ENCODE results near the gene LLGL1. TPM values are rescaled to one million over a fixed set of nuclear protein-coding genes. Genes with fewer than 3 reads are reported as not detected.

The LLGL1 gene
- total RNA-seq, 6 experiments from 2014 or later: 38.0 to 50.8 (median 41.0) TPM

DNA sequence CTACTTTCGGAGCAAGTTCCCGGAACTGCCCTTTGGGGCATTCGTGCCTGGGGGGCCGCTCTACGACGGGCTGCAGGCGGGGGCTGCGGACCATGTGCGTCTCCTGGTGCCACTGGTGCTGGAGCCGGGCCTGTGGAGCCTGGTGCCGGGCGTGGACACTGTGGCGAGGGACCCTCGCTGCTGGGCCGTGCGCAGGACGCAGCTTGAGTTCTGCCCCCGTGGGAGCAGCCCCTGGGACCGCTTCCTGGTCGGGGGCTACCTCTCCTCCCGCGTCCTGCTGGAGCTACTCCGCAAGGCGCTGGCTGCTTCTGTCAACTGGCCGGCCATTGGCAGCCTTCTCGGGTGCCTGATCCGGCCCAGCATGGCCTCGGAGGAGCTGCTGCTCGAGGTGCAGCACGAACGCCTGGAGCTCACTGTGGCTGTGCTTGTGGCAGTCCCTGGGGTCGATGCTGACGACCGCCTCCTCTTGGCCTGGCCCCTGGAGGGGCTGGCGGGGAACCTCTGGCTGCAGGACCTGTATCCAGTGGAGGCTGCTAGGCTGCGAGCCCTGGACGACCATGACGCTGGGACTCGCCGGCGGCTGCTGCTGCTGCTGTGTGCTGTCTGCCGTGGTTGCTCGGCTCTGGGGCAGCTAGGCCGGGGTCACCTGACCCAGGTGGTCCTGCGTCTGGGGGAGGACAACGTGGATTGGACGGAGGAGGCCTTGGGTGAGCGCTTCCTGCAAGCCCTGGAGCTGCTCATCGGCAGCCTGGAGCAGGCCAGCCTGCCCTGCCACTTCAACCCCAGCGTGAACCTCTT lies 38.6 kb downstream of the LLGL1 start:
- no peak overlapping the region for H3K4me3 Mint-ChIP-seq
- DNase-seq: no peak
- TF ChIP-seq, protein P1, sequence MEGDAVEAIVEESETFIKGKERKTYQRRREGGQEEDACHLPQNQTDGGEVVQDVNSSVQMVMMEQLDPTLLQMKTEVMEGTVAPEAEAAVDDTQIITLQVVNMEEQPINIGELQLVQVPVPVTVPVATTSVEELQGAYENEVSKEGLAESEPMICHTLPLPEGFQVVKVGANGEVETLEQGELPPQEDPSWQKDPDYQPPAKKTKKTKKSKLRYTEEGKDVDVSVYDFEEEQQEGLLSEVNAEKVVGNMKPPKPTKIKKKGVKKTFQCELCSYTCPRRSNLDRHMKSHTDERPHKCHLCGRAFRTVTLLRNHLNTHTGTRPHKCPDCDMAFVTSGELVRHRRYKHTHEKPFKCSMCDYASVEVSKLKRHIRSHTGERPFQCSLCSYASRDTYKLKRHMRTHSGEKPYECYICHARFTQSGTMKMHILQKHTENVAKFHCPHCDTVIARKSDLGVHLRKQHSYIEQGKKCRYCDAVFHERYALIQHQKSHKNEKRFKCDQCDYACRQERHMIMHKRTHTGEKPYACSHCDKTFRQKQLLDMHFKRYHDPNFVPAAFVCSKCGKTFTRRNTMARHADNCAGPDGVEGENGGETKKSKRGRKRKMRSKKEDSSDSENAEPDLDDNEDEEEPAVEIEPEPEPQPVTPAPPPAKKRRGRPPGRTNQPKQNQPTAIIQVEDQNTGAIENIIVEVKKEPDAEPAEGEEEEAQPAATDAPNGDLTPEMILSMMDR (IDR thresholded peaks at IDR 0.05): no peak
- peaks cover 29% of the 10 kb centered on the region for H3K4me1 Mint-ChIP-seq (ENCODE audit: low read depth)
- peaks cover 5% of the 10 kb centered on the region; the same call in 1 of the 2 replicates for H3K36me3 Mint-ChIP-seq (ENCODE audit: low read depth)
- no peak overlapping the region for H3K27ac Mint-ChIP-seq
- H3K9me3 Mint-ChIP-seq: no peaks in the 10 kb centered on the region
- no peaks in the 10 kb centered on the region for H3K27me3 Mint-ChIP-seq (ENCODE audit: insufficient read depth)

DNA sequence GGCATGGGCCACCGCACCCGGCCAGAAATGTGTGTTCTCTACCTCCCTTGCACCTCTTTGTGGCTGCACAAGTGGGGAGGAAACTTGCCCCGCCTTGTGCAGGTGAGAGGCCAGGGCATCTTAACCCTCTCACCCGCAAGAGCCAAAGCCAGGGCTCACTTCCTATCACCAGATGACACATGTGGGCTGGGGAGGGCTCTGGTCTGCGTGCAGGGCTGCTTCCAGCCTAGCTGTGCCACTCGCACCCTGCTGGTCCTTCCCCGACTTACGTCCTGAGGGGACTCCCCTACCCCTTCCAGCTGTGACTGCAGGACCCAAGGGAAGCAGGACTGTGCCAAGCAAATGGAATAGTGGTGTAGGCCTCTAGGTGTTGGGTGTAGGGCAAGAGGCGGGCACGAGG lies 41.9 kb downstream of the LLGL1 start:
- H3K27ac Mint-ChIP-seq: no peak overlapping the region
- peaks cover 9% of the 10 kb centered on the region; the same call in 1 of the 2 replicates for H3K4me1 Mint-ChIP-seq (ENCODE audit: low read depth)
- no peak overlapping the region for H3K4me3 Mint-ChIP-seq
- TF ChIP-seq, protein P1 (IDR thresholded peaks at IDR 0.05): no peak
- H3K9me3 Mint-ChIP-seq: no peaks in the 10 kb centered on the region
- no peaks in the 10 kb centered on the region; the same call in 1 of the 2 replicates for H3K27me3 Mint-ChIP-seq (ENCODE audit: insufficient read depth)
- H3K36me3 Mint-ChIP-seq (ENCODE audit: low read depth): peaks cover 10% of the 10 kb centered on the region; the same call in 1 of the 2 replicates
- DNase-seq: no peak

DNA sequence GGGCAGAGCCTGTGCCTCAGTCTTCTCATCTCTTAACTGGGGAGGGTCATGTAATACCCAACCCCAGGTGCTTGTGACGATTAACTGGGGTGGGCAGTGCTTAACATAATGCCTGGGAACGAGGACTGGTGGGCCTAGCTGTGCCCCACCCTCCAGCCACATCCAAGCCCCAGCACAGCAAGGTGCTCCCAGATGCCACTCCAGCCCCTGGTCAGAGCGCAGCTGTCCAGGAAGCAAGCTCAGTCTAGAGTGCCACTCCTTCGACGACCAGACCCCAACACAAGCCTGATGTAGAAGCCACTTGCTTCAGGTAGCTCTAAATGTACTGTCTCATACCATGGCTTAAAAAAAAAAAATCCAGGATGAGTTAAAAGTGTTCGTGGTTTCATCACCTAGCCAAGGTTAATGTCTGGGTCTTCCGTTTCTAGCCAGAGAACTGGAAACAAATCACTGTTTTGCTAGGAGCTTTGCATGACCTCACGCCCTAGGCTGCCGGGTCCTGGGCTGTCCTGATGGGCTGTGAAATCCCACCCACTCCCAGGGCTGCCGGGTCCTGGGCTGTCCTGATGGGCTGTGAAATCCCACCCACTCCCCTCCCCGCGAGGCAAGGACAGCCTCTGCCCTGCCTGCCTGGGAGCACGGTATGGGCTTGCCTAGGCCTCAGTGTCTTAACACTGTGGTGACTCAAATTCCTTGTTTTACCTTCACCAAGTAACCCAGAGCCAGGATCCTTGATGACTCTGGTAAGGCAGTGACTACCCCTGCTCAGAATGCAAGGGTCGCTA lies 42.7 kb downstream of the LLGL1 start:
- H3K9me3 Mint-ChIP-seq: no peaks in the 10 kb centered on the region
- H3K36me3 Mint-ChIP-seq (ENCODE audit: low read depth): peaks cover 10% of the 10 kb centered on the region; the same call in 1 of the 2 replicates
- TF ChIP-seq, protein P1 (IDR thresholded peaks at IDR 0.05): no peak
- no peak overlapping the region for H3K4me3 Mint-ChIP-seq
- peaks cover 9% of the 10 kb centered on the region; the same call in 1 of the 2 replicates for H3K4me1 Mint-ChIP-seq (ENCODE audit: low read depth)
- H3K27me3 Mint-ChIP-seq (ENCODE audit: insufficient read depth): no peaks in the 10 kb centered on the region; the same call in 1 of the 2 replicates
- H3K27ac Mint-ChIP-seq: no peak overlapping the region
- DNase-seq: no peak

DNA sequence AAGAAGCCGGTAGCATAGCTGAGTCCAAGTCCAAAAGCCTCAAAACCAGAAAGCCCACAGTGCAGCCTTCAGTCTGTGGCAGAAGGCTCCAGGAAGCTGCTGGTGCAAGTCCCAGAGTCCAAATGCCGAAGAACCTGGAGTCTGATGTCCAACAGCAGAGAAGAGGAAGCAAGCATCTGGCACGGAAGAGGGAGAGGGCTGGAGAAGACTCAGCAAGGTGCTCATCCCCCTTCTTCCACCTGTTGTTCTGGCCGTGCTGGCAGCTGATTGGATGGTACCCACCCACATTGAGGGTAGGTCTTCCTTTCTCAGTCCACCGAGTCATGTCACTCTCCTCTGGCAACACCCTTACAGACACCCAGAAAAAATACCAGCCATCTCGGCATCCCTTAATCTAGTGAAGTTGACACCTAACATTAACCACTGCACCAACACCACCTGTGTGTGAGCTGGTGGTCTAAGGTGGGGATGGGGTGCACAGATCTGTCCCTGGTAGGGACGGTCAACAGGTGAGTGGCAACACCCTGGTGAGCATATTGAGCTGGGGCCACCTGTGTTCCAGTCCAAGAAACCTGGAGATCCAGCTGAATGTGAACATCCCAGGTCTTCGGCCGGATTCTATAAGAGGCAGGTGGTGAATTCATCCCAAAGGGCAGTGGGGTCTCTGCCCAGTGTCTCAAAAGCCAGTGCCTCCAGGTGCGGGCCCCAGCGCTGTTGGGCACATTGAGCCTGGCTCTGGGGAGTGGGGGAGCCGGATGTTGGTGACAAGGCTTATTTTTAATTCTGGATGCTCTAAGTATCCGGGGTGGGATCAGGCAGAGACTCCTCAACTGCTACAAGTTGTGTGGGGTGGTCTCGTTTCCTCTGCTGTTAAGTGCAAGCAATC lies 44.9 kb downstream of the LLGL1 start:
- TF ChIP-seq, protein P1 (IDR thresholded peaks at IDR 0.05): no peak
- Mint-ChIP-seq H3K36me3 (ENCODE audit: low read depth) (peaks cover 10% of the 10 kb centered on the region; the same call in 1 of the 2 replicates), H3K9me3 (no peaks in the 10 kb centered on the region), H3K4me1 (ENCODE audit: low read depth) (peaks cover 9% of the 10 kb centered on the region; the same call in 1 of the 2 replicates), H3K4me3 (no peak overlapping the region), H3K27ac (no peak overlapping the region), H3K27me3 (ENCODE audit: insufficient read depth) (no peaks in the 10 kb centered on the region; the same call in 1 of the 2 replicates)
- DNase-seq: no peak

DNA sequence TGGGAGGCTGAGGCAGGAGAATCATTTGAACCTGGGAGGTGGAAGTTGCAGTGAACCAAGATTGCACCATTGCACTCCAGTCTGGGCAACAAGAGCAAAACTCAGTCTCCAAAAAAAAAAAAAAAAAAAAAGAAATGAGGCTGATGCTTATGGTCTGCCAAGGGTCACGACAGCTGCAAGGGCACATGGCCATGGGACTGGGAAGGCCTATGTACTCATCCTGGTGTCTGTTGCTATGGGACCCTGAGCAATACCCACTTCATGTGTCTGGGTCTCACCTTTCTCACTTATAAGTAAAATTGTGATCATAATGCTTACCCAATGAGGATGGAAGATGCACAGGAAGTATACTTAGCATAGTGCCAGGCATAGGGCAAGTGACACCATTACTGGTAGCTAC lies 51.6 kb downstream of the LLGL1 start:
- Mint-ChIP-seq H3K4me3 (no peak overlapping the region), H3K9me3 (no peaks in the 10 kb centered on the region), H3K27me3 (ENCODE audit: insufficient read depth) (no peaks in the 10 kb centered on the region; the same call in 1 of the 2 replicates), H3K27ac (no peak overlapping the region), H3K4me1 (ENCODE audit: low read depth) (no peaks in the 10 kb centered on the region), H3K36me3 (ENCODE audit: low read depth) (peaks cover 8% of the 10 kb centered on the region; the same call in 1 of the 2 replicates)
- TF ChIP-seq, protein P1 (IDR thresholded peaks at IDR 0.05): no peak
- no peak for DNase-seq

All from HFFc6 (cell line).